ENCODE data around the gene CCDC71.

The CCDC71 gene

GRCh38 chr3:49170744-49171118 lies 4.6 kb upstream of the CCDC71 start:
- no peak for DNase-seq (ENCODE audit: low read depth)

GRCh38 chr3:49166752-49167556 lies 823 bp upstream of the CCDC71 start:
- DNase-seq (ENCODE audit: low read depth): no peak

- no peak for DNase-seq (ENCODE audit: low read depth)
Observed at GRCh38 chr3:49164983-49165720, 979 bp downstream of the CCDC71 start.

DNA sequence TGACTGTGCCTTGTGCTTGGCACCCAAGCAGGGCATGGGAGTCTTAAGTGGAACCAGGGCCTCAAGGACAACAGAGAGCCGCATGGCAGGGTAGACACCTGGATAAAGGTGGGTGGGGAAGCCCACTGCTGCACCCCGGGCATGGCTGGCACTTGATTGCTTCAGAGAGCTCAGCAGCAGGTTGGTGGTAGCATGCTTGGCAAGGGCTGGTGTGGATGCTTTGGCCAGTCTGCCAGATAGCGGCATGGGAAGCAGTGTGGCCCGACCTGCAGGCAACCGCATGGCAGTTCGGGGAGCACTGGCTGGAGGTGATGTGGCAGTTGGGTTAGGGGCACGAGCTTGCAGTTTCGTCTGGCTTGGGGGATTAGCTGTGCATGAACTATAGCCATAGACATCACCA lies 2.5 kb downstream of the CCDC71 start:
- no peak for DNase-seq (ENCODE audit: low read depth)

GRCh38 chr3:49162751-49163419 lies 3.2 kb downstream of the CCDC71 start:
- no peak for DNase-seq (ENCODE audit: low read depth)

DNA sequence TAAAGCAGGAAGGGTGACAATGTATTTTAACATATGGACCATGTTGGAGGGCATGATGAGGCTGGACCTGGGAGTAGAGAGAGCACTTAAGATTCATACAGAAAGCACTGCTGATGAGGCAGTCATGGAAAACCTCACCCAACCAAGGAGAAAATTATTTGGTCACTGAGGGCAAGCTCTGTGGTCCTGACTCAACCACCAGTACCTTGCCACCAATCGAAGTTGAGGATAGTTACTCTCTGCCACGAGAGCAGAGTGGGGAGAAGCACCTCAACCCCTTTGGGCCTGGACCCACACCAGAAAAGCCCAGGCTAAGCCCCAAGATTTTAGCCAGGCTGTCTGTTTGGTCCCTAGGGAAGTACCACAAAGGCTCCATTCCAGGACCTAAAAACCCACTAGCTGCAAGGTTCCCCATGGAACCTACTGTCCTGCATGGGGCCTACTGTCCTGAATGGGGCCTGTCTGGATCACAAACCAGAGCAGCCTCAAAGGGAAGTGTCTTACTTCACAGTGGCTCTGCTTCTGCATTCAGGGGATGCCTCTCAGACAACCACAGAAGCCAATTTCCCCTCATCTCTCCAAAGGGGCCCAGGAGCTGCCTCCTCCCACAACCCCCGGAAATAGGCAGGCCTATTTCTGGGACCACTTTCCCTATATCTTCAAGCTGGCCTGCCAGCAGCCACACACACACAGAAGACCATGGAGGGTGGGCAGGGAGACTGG lies 4.2 kb downstream of the CCDC71 start:
- DNase-seq (ENCODE audit: low read depth): no peak

DNA sequence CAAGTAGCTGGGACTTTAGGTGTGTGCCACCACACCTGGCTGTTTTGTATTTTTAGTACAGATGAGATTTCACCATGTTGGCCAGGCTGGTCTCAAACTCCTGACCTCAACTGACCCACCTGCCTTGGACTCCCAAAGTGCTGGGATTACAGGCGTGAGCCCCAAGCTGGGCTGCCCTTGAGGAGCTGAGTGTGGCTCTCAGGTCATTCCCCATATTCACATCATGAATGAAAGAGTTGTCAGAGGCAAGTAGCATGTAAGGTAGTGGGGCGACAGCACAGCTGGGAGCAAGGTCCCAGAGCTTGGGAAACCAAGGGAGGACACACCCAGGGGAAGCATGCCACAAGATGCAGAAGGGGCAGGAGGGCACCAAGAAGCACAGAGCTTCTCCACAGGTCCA lies 4.9 kb downstream of the CCDC71 start:
- DNase-seq (ENCODE audit: low read depth): no peak

DNA sequence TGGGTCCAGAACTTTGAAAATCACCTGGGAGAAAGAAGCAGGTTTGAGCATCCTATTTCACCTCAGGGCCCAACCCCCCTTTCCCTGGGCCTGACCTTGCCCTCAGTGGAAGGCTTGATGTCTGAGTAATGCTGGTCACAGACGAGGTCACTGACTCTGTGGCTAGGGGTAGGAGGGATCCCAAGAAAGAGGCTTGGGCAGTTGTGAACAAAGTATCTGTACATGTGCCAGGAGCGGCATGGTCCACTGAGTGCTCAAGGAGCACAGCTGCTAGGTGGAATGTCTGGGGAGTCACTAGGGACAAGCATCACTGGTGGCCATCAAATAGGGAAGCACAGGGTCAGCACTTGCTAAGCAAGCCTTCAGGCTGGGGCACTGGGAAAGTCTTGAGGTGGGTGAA lies 7.3 kb downstream of the CCDC71 start:
- DNase-seq (ENCODE audit: low read depth): no peak

- DNase-seq (ENCODE audit: low read depth): no peak
Observed at GRCh38 chr3:49158103-49158709, 7.9 kb downstream of the CCDC71 start.

- no peak for DNase-seq (ENCODE audit: low read depth)
Observed at GRCh38 chr3:49157289-49157688, 8.8 kb downstream of the CCDC71 start.

- DNase-seq (ENCODE audit: low read depth): no peak
Observed at GRCh38 chr3:49153349-49153912, 12.7 kb downstream of the CCDC71 start.

DNA sequence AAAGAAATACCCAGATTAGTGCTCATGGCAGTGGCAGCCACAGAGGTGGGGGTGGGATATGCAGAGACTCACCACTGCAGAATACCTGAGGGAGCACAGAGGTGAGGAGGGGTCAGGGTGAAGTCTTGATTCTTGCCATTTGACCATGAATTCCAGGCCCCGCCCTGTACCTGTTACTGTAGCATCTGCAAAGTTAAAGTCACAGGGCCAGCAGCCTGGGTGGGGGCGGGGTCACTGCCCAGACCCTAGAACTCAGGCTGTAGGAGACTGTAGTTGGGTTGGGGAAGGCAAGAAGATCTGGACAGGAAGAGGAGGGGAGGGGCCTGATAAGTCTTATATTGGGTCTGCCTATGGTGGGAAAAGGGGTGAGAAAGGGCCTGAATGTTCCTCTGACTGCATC lies 14.5 kb downstream of the CCDC71 start:
- DNase-seq (ENCODE audit: low read depth): no peak

DNA sequence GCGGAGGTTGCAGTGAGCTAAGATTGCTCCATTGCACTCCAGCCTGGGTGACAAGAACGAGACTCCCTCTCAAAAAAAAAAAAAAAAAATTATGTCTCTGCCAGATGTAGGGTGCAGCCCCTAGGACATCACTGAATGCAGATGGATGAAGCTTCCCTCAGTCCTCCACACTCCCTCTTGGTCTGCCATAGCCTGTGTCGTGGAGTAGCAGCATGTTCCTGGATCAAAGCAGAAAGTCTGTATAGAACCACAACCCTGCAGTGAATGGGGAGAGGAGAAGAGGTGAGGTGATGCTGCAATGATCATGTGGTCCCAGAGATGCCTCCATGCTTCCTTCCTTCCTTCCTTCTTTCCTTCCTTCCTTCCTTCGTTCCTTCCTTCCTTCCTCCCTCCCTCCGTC lies 18.0 kb downstream of the CCDC71 start:
- no peak for DNase-seq (ENCODE audit: low read depth)

- no peak for DNase-seq (ENCODE audit: low read depth)
Observed at GRCh38 chr3:49140080-49140479, 26.1 kb downstream of the CCDC71 start.

- no peak for DNase-seq (ENCODE audit: low read depth)
Observed at GRCh38 chr3:49135499-49135898, 30.6 kb downstream of the CCDC71 start.

DNA sequence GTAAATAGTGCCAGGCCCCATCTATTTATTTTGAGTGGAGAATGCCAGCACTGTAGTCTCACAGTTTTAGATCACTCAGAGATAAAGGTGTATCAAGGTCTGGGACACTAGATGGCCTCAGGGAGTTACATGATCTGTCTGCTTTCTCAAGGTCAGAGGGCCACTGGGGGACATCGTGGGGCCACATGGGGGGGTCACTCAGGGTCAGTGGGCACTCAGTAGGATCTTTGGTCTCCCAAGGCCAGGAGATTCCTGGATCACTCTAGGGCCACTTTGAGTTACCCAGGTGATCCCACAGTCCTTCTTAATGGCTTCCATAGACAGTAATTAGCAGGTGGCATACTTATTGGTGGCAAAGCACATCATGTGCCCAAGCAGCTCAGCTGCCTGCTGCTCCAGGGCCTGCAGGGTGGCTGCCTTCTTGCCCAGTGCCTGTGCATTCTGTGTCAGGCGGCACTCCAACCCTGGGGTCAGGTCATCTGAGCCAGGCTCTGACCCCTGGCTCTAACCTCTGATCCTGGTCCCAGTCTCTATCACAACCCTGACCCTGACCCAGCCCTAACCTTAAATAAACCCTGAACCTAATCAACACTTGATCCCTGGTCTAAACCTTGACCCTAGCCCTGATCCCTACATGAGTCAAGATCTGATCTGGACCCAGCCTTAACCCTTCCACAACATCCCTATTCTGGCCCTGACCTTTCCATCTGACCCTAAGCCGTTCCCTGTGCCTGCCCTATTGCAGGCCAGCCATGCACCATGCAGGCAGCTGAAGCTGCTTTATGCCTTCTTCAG lies 31.5 kb downstream of the CCDC71 start:
- no peak for DNase-seq (ENCODE audit: low read depth)

GRCh38 chr3:49133226-49133951 lies 32.7 kb downstream of the CCDC71 start:
- DNase-seq (ENCODE audit: low read depth): peak; percentile 82

DNA sequence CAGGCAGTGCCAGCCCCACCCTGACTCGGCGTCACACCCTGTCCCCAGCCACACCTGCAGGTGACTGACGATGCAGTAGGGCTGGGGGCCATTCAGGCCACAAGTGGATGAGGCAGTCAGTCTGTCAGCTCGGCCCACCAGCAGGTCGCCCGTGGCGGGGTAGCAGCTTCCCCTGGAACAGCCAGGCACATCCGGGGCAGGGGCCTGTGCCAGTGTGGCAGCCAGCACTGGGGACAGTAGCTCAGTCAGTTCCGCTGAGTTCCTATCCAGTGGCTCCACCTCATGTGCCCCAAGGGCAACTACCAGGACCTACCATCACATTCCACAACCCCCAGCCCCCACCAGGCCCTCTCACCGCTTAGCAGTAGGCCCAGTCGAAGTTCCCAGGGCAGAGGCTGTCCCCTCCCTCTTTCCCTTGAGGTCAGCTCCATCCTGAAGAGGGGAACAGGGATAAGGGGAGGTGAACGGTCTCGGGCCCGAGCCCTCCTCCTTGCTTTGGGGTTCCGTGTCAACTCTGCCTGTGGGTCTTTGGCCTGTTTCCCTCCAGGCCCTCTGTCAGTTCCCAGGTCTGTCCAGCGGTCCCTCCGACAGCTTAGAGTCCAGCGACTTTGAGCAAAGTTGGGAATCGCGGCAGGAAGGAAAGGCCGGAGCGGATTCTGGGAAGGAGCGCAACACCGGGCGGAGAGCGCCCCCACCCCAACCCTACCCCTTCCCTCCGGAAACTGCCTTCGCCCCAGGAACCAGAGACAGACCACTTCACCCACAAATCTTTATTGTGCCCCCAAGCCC lies 33.5 kb downstream of the CCDC71 start, which contains the start of gene LAMB2:
TSS of gene LAMB2 (minus strand) at position 614 of the 789 bp plus-strand sequence. CDS start at position 431, 183 bp downstream.
- peak; percentile 69 for DNase-seq (ENCODE audit: low read depth)

- no peak for DNase-seq (ENCODE audit: low read depth)
Observed at GRCh38 chr3:49132073-49132436, 34.1 kb downstream of the CCDC71 start.
